Endodermal cell (in vitro differentiated cells): ENCODE data around the gene CEPT1. TPM values are rescaled to one million over a fixed set of nuclear protein-coding genes. Genes with fewer than 3 reads are reported as not detected.

Experiments
- DNase-seq: peaks from one replicate; pipeline ENCODE4 v3.0.0-alpha.2; 2017
- H3K27ac ChIP-seq: 2 replicates; pipeline ENCODE4 v1.5.1; 2013; ENCODE audit warnings: mild to moderate bottlenecking, low read depth, low read length, moderate library complexity
- H3K27me3 ChIP-seq: 2 replicates; pipeline ENCODE4 v1.6.1; 2013; ENCODE audit warnings: mild to moderate bottlenecking, low read length, moderate library complexity; ENCODE audit not compliant: insufficient read depth, control insufficient read depth, poor library complexity, severe bottlenecking
- H3K36me3 ChIP-seq: 2 replicates; pipeline ENCODE4 v1.7.0; 2013; ENCODE audit warnings: mild to moderate bottlenecking, low read length, moderate library complexity; ENCODE audit not compliant: control insufficient read depth, insufficient read depth
- H3K4me1 ChIP-seq: one replicate; pipeline ENCODE4 v1.7.0; 2013; ENCODE audit warnings: low read length; ENCODE audit not compliant: control insufficient read depth, insufficient read depth
- H3K4me3 ChIP-seq: 2 replicates; pipeline ENCODE4 v1.5.1; 2013; ENCODE audit warnings: mild to moderate bottlenecking, low read length, moderate library complexity
- H3K9ac ChIP-seq: 2 replicates; pipeline ENCODE4 v1.6.1; 2013; ENCODE audit warnings: mild to moderate bottlenecking, low read length, moderate library complexity; ENCODE audit not compliant: poor library complexity, severe bottlenecking; ENCODE audit errors: extremely low read depth
- H3K9me3 ChIP-seq: 2 replicates; pipeline ENCODE4 v1.6.1; 2013; ENCODE audit warnings: mild to moderate bottlenecking, low read length, moderate library complexity; ENCODE audit not compliant: control insufficient read depth
- H3K27ac Mint-ChIP-seq: 2 replicates; pipeline ENCODE4 v1.8.0; 2020; ENCODE audit warnings: mixed read lengths
- H3K27me3 Mint-ChIP-seq: 2 replicates; pipeline ENCODE4 v1.8.0; 2021; ENCODE audit warnings: mild to moderate bottlenecking, mixed read lengths; ENCODE audit not compliant: insufficient read depth
- H3K36me3 Mint-ChIP-seq: 2 replicates; pipeline ENCODE4 v1.8.0; 2020; ENCODE audit warnings: low read depth, mixed read lengths
- H3K4me1 Mint-ChIP-seq: 2 replicates; pipeline ENCODE4 v1.8.0; 2020; ENCODE audit warnings: mixed read lengths
- H3K4me3 Mint-ChIP-seq: 2 replicates; pipeline ENCODE4 v1.8.0; 2020; ENCODE audit warnings: mild to moderate bottlenecking, moderate library complexity, mixed read lengths
- H3K9me3 Mint-ChIP-seq: 2 replicates; pipeline ENCODE4 v1.8.0; 2020; ENCODE audit warnings: mild to moderate bottlenecking, mixed read lengths
- CTCF ChIP-seq: fragments of 200-600 bp; sonication (generic); conservative IDR thresholded peaks from 2 replicates; pipeline ENCODE4 v1.5.0; 2021; ENCODE audit warnings: antibody characterized with exemption, mild to moderate bottlenecking
- WGBS, 2 experiments: methylation state at CpG; one replicate each; pipeline versions ENCODE4 v1.1.5 to v1.1.7; 2013; ENCODE audit warnings: missing lambda C conversion rate in 2 of 2, mixed read lengths in 1 of 2; ENCODE audit not compliant: insufficient coverage in 1 of 2, insufficient read length in 1 of 2; 5-methylcytosine and 5-hydroxymethylcytosine counted together
- total RNA-seq, 2 donors: library from RNA; stranded (reverse); fragmentation: NEBNext Ultra II Directional in 1 of 2; extraction: Animal tissue kit (Norgen Biotek cat#: 25700) in 1 of 2; gene quantifications; 2 replicates in 1 of 2; 3 replicates in 1 of 2; pipeline ENCODE4 v1.2.1, GENCODE V29; 2021

Gene CEPT1
- total RNA-seq, 2 donors from 2014 or later = 28.0 to 33.3 TPM

GRCh38 chr1:111161843-111162487, 21.9 kb downstream of the CEPT1 start:
- H3K36me3 ChIP-seq = peaks cover 42% of the 10 kb centered on the region
- no peak overlapping the region for H3K9ac ChIP-seq
- Mint-ChIP-seq H3K4me3 (no peak overlapping the region), H3K9me3 (no peaks in the 10 kb centered on the region), H3K27me3 (no peaks in the 10 kb centered on the region), H3K36me3 (peaks cover 19% of the 10 kb centered on the region), H3K27ac (no peak overlapping the region), H3K4me1 (peaks cover 11% of the 10 kb centered on the region)
- 78 to 91% methylated on average over 1 of the region's 1 CpG for WGBS, 2 experiments
- no peaks in the 10 kb centered on the region for H3K27me3 ChIP-seq
- H3K9me3 ChIP-seq = no peaks in the 10 kb centered on the region
- TF ChIP-seq CTCF = no peak
- H3K27ac ChIP-seq = no peak overlapping the region
- H3K4me1 ChIP-seq = peaks cover 3% of the 10 kb centered on the region
- H3K4me3 ChIP-seq = no peak overlapping the region
- no peak for DNase-seq

GRCh38 chr1:111162488-111162880, 22.5 kb downstream of the CEPT1 start:
- Histone ChIP-seq H3K9ac (no peak overlapping the region), H3K4me1 (peaks cover 3% of the 10 kb centered on the region), H3K27me3 (no peaks in the 10 kb centered on the region), H3K36me3 (peaks cover 44% of the 10 kb centered on the region), H3K9me3 (no peaks in the 10 kb centered on the region), H3K4me3 (no peak overlapping the region), H3K27ac (no peak overlapping the region)
- no peak for DNase-seq
- TF ChIP-seq CTCF = no peak
- Mint-ChIP-seq H3K4me3 (no peak overlapping the region), H3K4me1 (peaks cover 11% of the 10 kb centered on the region), H3K27ac (no peak overlapping the region), H3K27me3 (no peaks in the 10 kb centered on the region), H3K36me3 (peaks cover 19% of the 10 kb centered on the region), H3K9me3 (no peaks in the 10 kb centered on the region)
- 92 to 100% methylated on average over 1 to 2 of the region's 2 CpGs for WGBS, 2 experiments

- no peak for TF ChIP-seq CTCF
- DNase-seq = no peak
- Mint-ChIP-seq H3K4me1 (peaks cover 11% of the 10 kb centered on the region), H3K9me3 (no peaks in the 10 kb centered on the region), H3K27me3 (no peaks in the 10 kb centered on the region), H3K36me3 (peaks cover 27% of the 10 kb centered on the region), H3K27ac (no peak overlapping the region), H3K4me3 (no peak overlapping the region)
- Histone ChIP-seq H3K27me3 (no peaks in the 10 kb centered on the region), H3K4me3 (no peak overlapping the region), H3K36me3 (peaks cover 52% of the 10 kb centered on the region), H3K9me3 (peaks cover 4% of the 10 kb centered on the region), H3K4me1 (peaks cover 3% of the 10 kb centered on the region), H3K27ac (no peak overlapping the region), H3K9ac (no peak overlapping the region)
- WGBS, 2 experiments = 93 to 95% methylated on average over 4 of the region's 4 CpGs
These were observed 23.3 kb downstream of the CEPT1 start for GRCh38 chr1:111163363-111163762.
